GM19023 (cell line): ENCODE data around the gene DLG2.

Experiments used
- ATAC-seq: cut with Tn5 transposase; IDR thresholded peaks from one replicate; pipeline ENCODE4 v1.9.1; 2021; ENCODE audit warnings: mild to moderate bottlenecking, moderate library complexity; ENCODE audit not compliant: unreplicated experiment

DLG2 gene

GRCh38 chr11:83583757-83584366 is 2043.3 kb downstream of the DLG2 start:
- ATAC-seq = peak; percentile 99

- ATAC-seq = no peak
These were observed 2052.6 kb downstream of the DLG2 start for GRCh38 chr11:83574519-83574918.

- ATAC-seq = no peak
These were observed 2054.3 kb downstream of the DLG2 start for GRCh38 chr11:83572581-83573496.

GRCh38 chr11:83571302-83571701 is 2055.8 kb downstream of the DLG2 start:
- no peak for ATAC-seq

GRCh38 chr11:83569134-83569805 is 2057.9 kb downstream of the DLG2 start:
- no peak for ATAC-seq

- ATAC-seq = no peak
These were observed 2058.6 kb downstream of the DLG2 start for GRCh38 chr11:83568516-83568915.

GRCh38 chr11:83566950-83567349 is 2060.2 kb downstream of the DLG2 start:
- no peak for ATAC-seq

GRCh38 chr11:83564870-83565269 is 2062.3 kb downstream of the DLG2 start:
- ATAC-seq = no peak

- ATAC-seq = no peak
These were observed 2068.9 kb downstream of the DLG2 start for GRCh38 chr11:83558281-83558680.

GRCh38 chr11:83557653-83558052 is 2069.5 kb downstream of the DLG2 start:
- no peak for ATAC-seq

GRCh38 chr11:83554876-83555275 is 2072.3 kb downstream of the DLG2 start:
- no peak for ATAC-seq

GRCh38 chr11:83549984-83550667 is 2077.0 kb downstream of the DLG2 start:
- no peak for ATAC-seq

- ATAC-seq = no peak
These were observed 2080.8 kb downstream of the DLG2 start for GRCh38 chr11:83546368-83546767.

- no peak for ATAC-seq
These were observed 2081.5 kb downstream of the DLG2 start for GRCh38 chr11:83545494-83546260.

- no peak for ATAC-seq
These were observed 2082.3 kb downstream of the DLG2 start for GRCh38 chr11:83544846-83545245.

- no peak for ATAC-seq
These were observed 2083.3 kb downstream of the DLG2 start for GRCh38 chr11:83543706-83544439.

GRCh38 chr11:83542861-83543260 is 2084.3 kb downstream of the DLG2 start:
- no peak for ATAC-seq

- no peak for ATAC-seq
These were observed 2086.4 kb downstream of the DLG2 start for GRCh38 chr11:83540728-83541127.

GRCh38 chr11:83540112-83540675 is 2086.9 kb downstream of the DLG2 start:
- no peak for ATAC-seq
